Measurements from ENCODE around the gene SYF2.
"Not testable (repeated sequence)": the region's sequence is repeated elsewhere in the genome, so short reads cannot be mapped to it uniquely, and the experiment has no call there.

The SYF2 gene

DNA sequence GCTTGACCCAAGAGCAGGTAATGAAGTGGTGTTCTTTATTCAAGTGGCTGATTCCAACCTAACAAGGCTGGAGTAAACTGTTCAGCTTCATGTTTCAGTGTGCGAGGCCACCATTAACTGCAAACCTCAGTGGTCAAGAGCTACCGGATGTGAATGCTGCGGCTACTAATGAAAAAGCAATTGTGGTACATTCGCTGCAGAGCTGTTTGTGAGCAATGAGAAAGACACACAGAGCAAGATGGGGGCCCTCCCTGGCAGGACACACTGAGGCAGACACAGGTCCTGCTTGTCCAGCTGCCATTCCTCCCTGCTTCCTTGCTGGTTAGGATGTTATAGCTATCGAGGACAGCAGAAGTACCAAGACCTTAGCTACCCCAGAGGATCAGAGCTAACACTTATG, 26.1 kb downstream of the SYF2 start:
- no peak for DNase-seq (ENCODE audit: low read depth)

DNA sequence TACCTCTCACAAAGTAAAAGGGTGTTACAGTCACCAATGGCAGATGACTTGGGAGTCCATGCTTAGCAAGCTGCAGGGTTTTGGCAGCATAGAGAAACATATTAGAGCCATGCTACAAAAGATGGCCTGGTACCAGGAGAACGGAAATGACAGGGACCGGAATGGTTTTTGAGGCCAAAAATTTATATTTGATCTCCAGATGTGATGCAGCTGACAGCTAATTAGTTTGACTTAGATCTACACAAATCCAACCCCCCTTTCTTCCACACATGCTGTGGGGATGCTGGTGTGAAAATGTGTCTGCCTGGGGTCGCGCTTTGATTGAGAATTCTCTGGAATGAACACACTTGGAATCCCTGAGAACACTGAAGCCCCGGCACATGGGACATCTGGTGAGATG, 26.5 kb downstream of the SYF2 start:
- no peak for DNase-seq (ENCODE audit: low read depth)

DNA sequence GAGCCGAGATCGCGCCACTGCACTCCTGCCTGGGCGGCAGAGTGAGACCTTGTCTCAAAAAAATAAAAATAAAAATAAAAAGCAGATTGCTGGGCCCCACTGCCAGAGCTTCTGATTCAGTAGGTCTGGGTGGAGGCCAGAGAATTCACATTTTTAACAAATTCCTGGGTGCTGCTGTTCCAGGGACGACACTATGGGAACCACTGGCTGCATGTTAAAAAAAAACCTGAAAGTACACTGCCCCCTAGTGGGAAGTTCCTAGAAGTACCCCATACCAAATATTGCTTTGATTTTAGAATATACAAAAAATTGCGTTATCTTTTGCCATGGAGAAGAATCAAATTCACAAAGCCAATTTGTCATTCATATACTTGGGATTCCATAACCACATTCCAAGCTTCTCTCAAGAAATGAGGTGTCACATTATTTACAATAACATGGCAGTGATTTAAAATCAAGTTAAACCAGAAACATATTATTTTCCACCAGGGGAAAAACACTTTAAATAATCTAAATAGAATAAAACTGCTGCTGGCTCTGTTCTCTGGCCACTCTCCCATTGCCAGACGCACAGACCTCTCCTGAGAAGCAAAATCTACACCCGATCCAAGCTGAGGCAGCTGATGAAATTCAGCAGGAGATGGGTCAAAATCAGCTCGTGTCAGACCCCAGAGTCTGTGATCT, 27.4 kb downstream of the SYF2 start:
- DNase-seq (ENCODE audit: low read depth) = no peak

GRCh38 chr1:25201006-25201405, 31.3 kb downstream of the SYF2 start:
- no peak for DNase-seq (ENCODE audit: low read depth)

DNA sequence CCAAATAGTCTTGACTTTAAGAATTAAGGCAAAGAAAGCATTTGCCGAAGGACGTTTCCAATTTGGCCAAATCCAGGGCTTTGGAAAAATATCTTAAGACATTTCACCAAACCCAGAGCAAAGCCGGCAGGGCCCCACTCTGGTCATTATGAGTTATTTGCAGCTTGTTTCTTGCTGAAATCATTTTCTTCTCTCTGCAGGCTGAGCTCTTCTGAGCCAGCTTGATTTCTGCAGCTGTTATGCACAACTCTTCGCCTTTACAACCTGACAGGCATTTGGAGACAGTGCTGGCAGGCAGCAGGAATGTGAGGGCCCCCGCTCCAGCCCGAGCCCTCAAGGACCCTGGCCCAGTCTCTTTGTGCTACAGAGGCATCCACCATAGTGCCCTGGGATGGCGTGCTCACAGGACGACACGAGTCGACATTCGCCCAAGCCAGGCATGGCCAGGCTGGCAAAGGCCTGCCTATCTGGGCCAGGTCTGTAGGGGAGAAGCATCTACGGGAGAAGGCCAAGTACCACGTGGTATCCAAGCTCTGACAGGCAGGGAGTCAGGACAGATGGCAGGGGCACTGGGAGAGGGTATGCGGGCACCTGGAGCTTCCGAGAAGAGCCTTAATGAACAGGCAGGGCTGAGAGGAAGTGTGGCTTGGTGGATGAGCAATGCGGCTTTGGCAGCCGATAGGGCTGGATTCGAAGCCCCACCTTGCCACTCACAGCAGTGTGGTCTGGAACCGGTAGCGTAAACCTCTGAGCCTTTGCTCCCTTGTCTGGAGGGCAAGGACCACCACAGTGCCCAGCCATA, 32.3 kb downstream of the SYF2 start:
- DNase-seq (ENCODE audit: low read depth) = no peak

GRCh38 chr1:25198663-25199252, 33.5 kb downstream of the SYF2 start:
- DNase-seq (ENCODE audit: low read depth) = no peak

- no peak for DNase-seq (ENCODE audit: low read depth)
Observed at GRCh38 chr1:25197982-25198662, 34.2 kb downstream of the SYF2 start.

GRCh38 chr1:25197235-25197975, 34.9 kb downstream of the SYF2 start:
- DNase-seq (ENCODE audit: low read depth) = no peak

DNA sequence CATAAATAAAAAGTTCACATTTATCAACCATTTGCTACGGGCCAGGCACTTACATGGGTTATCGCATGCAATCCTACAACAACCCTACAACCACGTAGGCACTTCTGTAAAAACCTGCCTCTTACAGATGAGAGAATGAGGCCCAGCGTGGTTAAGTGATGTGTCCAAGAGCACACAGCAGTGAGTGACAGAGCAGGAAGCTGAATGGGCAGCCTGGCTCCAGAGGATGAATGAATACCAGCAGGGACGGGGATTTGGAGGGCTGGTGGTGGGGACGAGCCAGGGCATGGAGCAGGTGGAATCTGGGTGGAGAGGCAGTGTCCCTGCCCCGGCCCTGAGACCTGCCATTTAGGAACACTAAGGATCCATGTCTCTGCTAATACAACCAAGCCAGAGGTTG, 35.5 kb downstream of the SYF2 start:
- no peak for DNase-seq (ENCODE audit: low read depth)

DNA sequence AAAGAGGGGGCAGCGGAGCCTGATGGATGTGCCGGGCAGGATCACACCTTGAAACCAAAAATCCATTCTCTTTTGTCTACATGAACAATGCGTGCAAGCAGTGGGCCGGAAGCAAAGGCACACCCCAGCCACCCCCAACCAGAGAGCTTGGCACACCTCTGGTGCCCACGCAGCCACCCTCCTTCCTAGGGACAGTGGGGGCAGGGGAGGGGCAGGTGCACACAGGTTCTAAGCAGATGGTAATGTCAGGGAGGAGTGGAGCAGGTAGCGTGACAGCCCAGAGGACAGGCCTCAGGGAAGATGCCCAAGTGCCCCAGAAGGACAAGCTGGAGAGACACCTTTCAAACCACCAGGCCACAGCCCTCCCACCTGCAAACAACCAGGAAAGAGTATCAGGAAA, 36.5 kb downstream of the SYF2 start:
- DNase-seq (ENCODE audit: low read depth) = no peak

GRCh38 chr1:25194572-25195020, 37.7 kb downstream of the SYF2 start:
- DNase-seq (ENCODE audit: low read depth) = no peak

DNA sequence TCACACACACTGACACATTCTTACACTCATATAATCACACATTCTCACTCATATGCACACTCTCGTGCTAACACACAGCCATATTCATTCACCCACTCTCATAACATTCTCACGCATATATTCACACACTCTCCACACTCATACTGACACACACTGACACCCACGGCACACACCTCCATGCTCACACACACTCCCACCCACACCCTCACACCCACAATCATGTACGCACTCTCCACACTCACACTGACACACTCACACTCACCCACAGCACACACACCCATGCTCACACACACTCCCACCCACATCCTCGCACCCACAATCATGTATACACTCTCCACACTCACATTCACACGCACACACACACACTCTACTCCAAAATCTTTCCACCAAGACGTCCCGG, 38.2 kb downstream of the SYF2 start:
- DNase-seq (ENCODE audit: low read depth) = no peak

DNA sequence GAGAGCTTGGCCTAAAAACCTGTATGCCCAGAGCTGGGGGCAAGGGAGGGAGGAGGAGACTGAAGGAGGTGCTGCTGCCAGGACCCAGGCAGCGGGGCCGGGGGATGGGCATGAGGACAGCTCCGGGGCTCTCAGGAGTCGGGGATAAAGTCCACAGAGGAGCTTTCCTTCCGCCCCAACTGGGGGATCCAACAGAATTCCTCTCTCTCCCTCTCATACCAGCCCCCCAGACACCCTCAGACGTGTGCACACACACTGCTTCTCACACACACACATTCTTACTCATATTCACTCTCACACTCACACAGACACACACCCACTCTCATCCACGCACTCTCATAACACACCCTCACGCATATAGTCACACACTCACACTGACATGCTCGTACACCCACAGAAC, 39.1 kb downstream of the SYF2 start:
- DNase-seq (ENCODE audit: low read depth) = no peak

- no peak for DNase-seq (ENCODE audit: low read depth)
Observed at GRCh38 chr1:25192154-25192553, 40.1 kb downstream of the SYF2 start.

DNA sequence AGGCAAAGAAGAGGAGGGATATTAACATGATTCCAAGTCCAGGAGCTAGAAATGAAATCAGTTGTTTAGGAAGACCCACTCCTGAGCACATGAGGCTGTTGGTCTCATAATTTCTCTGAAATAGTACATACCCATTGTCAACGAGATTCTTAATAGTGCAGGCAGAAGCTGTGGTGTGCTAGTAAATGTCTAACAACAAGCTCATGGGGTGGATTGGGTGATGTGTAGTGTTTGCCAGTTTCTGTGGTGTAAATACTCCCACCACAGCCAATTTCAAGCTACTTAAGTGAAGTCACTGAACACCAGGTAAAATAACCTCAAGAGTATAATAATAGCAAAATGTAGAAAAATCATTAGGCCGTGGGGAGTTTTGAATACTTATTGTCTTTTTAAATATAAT, 42.0 kb downstream of the SYF2 start:
- DNase-seq (ENCODE audit: low read depth) = no peak

- DNase-seq (ENCODE audit: low read depth) = not testable (repeated sequence)
Observed at GRCh38 chr1:25187904-25188303, 44.4 kb downstream of the SYF2 start.

- DNase-seq (ENCODE audit: low read depth) = no peak
Observed at GRCh38 chr1:25187077-25187476, 45.2 kb downstream of the SYF2 start.

DNA sequence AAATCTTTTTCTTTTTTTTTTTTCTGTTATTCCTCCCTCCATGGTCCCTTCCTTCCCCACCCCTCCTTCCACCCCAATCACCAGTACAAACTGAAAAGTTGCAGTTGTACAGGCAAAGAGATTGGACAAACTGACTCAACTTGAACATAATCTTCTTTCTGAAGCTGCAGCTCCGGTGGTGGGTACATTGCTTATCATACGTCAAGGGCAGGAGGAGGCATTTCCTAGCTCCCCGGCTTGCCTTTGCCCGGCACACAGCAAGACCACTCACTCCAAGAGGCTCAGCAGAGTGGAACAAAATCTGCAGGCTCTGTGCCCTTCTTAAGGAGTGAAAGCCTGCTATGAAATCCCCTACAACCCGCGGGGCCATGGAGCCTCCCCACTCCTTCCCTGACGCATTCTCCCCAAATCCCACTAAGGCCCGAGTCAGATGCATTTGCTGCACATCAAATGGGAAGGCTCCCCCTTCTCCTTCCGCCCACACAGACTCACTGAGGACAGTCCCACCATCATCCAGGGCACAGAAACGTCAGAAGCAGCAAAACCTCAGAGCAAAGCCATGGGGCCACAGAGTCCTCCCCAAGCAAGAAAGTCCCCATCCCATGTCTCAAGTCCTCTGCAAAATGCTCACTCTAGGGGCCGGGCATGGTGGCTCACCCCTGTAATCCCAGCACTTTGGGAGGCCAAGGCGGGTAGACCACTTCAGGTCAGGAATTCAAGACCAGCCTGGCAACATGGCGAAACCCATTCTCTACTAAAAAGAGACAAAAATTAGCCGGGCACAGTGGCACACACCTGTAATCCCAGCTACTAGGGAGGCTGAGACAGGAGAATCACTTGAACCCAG, 45.9 kb downstream of the SYF2 start:
- no peak for DNase-seq (ENCODE audit: low read depth)

- no peak for DNase-seq (ENCODE audit: low read depth)
Observed at GRCh38 chr1:25185409-25186160, 46.7 kb downstream of the SYF2 start.

Measured in T follicular helper cell (primary cell).